GM19372 (cell line): Measurements from ENCODE around the gene FGF11.
"Not testable (repeated sequence)": the region's sequence is repeated elsewhere in the genome, so short reads cannot be mapped to it uniquely, and the experiment has no call there.

ENCODE experiments used
- ATAC-seq: cut with Tn5 transposase; IDR thresholded peaks from one replicate; pipeline ENCODE4 v1.9.1; 2021; ENCODE audit warnings: mild to moderate bottlenecking, low read depth, moderate library complexity; ENCODE audit not compliant: unreplicated experiment

The FGF11 gene

DNA sequence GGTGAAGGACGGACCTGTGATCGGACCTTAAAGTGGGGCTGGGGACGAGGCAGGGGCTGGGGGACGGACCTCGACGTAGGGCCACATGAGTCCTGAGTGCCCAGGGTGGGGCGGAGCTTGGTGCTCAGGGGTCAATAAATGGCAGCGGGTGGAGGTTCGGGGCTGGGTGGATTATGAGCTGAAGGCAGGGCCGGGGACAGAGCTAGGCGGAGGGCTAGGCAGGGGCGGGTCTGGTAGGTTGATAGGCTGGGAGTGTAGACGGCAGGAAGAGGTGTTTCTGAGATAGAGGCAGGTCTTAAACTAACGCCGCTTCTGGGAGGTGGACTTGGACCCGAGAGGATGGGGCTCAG, 6.3 kb downstream of the FGF11 start:
- no peak for ATAC-seq

DNA sequence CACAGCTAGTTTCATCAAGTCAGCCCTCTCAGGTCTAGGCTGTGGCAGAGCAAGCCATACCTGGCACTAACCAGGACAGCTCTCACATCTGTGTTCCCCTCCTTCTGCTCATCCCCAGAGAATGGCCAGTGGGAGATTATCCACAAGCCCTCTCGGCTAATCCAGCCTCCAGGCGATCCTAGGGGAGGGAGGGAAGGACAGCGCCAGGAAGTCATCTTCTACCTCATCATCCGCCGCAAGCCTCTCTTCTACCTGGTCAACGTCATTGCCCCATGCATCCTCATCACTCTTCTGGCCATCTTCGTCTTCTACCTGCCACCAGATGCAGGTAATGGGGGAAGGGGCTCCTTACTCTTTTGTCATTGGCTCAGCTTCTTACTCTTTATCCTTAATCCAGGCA, 9.1 kb downstream of the FGF11 start:
- ATAC-seq: no peak

DNA sequence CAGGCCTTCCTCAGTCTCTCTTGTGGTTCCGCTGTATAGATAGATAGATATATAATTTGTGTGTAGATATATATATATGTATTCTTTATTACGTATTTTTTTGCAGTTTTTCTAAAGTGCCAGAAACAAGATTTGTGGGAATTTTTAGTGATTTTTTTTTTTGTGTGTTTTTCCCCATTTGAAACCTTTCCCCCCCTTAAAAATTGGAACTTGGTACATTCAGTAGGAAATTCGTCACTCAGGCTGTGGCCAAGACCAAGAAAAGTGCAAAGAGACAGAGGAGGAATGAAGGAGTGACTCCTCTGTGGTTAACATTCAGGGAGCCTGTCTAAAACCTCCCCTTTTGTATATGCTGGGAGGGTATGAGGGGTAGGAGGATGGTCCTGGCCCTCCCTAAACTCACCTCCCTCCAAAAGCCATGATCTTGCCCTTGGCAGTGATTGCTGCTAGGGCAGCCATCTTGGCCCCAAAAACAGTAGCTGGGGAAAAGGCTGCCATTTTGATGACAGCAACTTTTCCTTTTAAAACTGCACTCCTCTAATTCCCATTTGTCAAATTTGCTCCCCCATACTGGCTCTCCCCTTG, 20.7 kb downstream of the FGF11 start:
- no peak for ATAC-seq

DNA sequence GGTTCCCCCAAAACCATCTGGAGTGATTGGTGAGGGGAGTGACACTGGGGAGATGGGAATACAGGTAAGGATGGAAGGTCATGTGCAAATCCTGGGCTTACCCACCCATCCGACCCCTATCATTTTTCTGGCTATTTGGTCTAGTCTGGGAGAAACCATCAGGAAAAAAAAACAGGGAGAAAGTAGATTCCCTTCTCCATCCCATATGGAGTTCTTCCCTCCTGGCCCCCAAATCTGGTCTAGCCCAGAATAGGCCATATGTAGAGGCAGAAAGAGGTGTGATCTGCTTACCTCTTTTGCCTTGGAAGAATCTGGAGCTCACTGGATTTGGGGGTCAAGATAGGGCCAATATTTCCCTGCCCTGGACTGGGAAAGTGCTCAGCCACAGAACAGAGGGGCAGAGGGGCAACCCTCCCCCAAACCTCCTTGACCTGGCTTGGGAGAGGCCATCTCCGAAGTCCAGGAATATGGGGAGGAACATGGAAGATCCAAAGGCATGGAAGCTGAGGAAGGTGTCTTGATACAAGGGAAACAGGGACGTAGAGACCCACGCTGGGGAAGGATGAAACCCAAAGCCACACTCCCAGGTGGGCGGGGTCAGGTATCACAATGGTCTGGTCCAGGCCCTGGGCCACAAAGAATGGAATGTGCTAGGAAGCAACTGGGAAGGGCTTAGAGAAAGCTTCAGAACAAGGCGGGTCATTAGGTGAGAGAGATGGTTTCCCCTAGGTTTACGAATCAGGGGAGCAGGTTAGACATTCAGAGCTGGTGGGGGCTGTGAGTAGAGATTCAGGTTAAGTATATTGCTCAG, 21.7 kb downstream of the FGF11 start:
- no peak for ATAC-seq

- no peak for ATAC-seq
These were observed 23.4 kb downstream of the FGF11 start for GRCh38 chr17:7462474-7463371.

DNA sequence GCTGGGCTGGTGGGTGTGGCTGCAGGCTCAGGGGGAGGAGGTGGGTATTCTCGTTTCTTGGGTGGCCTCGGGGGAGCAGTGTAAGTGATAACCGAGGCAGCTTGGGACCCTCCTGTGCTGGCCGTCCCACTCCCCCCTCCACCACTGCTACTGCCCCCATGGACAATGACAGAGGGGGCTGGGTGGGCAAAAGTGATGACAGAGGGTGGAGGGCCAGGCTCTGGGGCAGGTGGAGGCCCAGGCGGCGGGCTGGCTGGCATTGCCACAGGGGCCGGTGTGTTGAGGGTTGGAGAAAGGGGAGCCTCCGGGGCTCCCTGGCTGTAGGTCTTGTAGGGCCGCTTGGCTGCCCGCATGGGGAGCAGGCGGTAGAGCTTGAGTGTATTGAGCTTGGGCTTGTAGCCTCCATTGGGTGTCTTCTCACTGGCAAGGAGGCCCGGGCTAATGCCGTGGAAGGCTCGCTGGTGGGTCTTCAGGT, 24.1 kb downstream of the FGF11 start:
- ATAC-seq: no peak

DNA sequence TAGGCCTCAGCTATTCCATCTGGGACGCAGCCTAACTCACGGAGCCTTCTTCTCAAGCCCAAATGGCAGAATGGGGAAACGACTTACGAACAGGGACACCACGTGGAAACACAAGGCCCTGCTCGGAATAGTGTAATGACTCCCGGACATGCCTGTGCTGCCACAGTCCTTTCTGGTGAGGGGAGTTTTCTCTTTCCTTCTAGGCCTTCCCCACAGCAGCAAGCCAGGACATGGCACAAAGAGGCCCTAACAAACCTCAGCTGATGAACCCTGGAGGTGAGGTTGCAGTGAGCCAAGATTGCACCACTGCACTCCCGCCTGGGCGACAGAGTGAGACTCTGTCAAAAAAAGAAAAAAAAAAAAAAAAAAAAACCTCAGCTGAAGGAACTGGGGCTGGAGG, 24.8 kb downstream of the FGF11 start:
- no peak for ATAC-seq

- no peak for ATAC-seq
These were observed 26.4 kb downstream of the FGF11 start for GRCh38 chr17:7465597-7466275.

GRCh38 chr17:7466318-7466638, 27.0 kb downstream of the FGF11 start:
- no peak for ATAC-seq

GRCh38 chr17:7466639-7467341, 27.5 kb downstream of the FGF11 start:
- no peak for ATAC-seq

DNA sequence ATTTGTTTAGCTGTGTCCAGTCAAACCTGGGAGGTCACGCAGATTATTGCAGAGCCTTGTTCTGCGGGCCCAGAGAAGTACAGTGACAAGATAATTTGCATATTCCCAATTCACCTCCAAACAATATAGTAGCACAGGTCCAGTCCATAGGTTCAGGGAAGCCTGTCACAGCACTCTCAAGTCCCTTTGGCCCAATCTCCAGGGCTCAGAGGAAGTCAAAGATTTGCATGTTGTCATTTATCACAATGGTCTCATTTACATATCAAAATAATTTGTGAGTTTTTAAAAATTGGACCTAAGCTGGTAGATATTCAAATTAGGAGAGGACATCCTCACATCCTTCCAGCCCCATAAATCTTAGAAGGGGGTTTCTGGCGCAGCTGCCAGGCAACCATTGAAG, 28.2 kb downstream of the FGF11 start:
- ATAC-seq: no peak

DNA sequence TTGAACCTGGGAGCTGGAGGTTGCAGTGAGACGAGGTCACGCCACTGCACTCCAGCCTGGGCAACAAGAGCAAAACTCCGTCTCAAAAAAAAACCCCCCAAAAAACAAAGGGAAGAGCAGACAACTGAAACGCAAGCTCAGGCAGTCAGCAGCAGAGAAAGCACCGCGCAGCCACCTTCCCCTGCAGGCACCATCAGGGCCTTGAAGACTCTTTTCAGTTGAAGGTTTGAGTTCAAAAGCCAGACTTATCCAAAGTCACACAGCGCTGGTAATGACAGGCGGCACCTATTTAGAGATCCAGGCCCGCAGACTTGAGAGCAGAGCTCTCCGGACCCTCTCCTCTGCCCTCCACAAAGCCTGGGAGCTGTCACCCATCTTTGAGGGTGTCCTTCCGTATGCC, 29.0 kb downstream of the FGF11 start:
- ATAC-seq: no peak

- no peak for ATAC-seq
These were observed 29.6 kb downstream of the FGF11 start for GRCh38 chr17:7468804-7469389.

DNA sequence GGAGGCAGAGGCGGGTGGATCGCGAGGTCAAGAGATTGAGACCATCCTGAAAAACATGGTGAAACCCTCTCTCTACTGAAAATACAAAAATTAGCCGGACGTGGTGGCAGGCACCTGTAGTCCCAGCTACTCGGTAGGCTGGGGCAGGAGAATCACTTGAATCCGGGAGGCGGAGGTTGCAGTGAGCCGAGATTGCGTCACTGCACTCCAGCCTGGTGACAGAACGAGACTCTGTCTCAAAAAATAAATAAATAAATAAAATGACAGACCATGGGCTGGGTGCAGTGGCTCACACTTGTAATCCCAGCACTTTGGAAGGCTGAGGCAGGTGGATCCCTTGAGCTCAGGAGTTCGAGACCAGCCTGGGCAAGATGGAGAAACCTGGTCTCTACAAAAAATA, 30.5 kb downstream of the FGF11 start:
- ATAC-seq: not testable (repeated sequence)

DNA sequence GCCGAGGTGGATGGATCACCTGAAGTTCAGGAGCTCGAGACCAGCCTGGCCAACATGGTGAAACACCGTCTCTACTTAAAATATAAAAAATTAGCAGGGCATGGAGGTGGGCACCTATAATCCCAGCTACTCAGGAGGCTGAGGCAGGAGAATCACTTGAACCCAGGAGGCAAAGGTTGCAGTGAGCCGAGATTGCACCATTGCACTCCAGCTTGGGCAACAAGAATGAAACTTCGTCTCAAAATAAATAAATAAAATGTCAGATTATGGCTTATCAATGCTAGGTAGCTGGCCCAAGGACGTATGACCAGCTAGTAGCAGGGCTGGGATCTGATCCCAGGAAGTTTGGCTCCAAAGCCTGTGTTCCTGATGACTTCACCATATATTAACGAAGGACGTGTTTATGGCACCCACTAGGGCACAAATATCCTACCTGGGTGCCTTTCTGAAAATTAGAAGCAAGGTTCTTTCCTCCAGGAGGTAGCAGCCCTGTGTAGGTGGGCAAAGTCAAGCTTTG, 31.2 kb downstream of the FGF11 start:
- not testable (repeated sequence) for ATAC-seq

DNA sequence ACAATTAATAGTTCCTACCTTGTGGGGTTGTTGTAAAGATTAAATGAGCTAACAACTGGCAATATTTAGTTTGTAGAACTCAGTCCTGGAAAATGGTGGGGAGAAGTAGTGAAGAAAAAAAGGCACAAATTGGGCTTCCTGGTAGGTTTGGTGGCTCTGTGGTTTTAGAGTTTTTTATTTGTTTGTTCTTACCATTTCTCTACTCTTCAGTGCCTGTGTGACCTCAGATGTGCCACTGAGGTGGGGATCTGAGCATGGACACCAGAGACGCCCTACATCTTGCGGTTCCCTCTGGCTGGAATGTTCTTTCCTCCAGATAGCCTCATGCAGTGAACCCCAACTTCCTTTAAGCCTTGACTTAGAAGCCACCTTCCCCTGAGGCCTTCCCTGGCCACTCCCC, 32.4 kb downstream of the FGF11 start:
- ATAC-seq: no peak

- not testable (repeated sequence) for ATAC-seq
These were observed 35.5 kb downstream of the FGF11 start for GRCh38 chr17:7474767-7475166.

DNA sequence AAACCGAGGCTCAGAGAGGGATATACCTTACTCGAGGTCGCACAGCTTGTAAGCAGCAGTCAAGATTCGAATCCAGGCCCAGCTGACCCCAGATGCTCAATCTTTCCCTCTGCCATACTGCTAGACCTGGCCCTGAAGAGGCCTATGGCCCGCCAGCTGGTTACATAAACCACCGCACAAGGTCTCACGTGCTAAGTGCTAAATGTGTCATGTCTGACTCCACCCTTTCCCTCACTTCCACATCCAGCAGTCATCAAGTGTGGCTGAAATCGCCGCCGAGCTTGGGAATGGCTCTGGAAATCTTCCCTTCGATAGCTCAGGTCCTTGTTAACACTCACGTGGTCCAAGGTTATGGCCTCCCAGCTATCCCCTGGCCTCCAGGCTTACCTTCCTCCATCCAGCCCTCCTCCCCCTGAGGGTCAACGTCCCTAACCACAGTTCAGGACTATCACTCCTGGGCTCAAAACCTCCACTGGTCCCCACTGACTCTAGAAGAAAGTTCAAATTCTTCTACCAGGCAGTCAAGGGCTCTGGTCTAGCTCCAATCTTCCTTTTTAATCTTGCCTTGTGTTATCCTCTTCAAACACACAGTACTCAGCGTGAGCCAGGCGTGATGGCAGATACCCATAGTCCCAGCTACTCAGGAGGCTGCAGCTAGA, 36.6 kb downstream of the FGF11 start:
- no peak for ATAC-seq

DNA sequence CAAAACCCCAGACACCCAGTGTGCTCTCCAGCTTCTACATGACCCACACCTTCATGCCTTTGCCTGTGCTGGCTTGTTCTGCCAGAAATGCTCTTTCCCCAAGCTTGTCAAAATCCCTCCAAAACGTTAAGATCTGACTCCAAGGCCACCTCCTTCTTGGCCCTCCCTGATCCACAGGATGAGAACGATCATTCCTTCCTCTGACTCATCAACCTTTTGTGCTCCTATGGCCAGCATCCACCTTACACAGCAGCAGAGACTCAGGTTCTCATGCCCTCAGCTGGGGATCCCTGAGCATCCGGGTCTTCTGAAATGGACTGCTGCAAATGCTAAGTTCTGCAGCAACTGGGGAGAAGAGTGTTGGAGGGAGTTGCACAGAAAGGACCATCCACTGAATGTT, 37.2 kb downstream of the FGF11 start:
- ATAC-seq: no peak
